Ramos (cell line): ENCODE data around the gene PKP3.

ENCODE experiments used
- in situ Hi-C: fragments of 300-500 bp; cut with MboI; formaldehyde crosslinking; loops from one replicate; pipeline ENCODE4 v1.14.3; 2022; ENCODE audit warnings: low sequenced_read_pairs; ENCODE audit not compliant: unreplicated experiment

PKP3 gene

DNA sequence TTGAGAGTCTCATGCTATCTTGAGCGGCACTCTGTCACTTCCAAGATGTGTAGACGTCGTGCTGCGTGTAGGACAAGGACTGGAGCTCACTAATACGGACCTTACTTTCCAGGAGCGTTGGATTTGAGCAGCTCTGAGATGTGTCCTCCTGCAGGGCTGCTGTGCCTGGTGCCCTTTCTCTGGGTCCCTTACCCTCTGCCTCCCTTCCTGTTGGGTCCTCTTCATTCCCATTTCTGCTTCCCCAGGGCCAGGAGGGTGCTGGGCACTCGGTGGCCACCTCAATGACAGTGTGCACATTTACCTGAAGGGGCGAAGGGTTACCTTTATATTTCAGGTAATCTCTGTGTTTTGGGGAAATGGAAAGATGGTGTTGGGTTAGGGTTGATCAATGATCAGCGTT lies 60.0 kb downstream of the PKP3 start:
- in situ Hi-C loops = loop anchor here (5.0 kb wide), 1 partner anchor 48 kb away; no protein-coding TSS in a partner anchor
